GM18870 (cell line): ENCODE data around the gene WDR33.

Experiments
- ATAC-seq: cut with Tn5 transposase; IDR thresholded peaks from one replicate; pipeline ENCODE4 v1.9.1; 2021; ENCODE audit warnings: moderate library complexity; ENCODE audit not compliant: unreplicated experiment

WDR33 gene

GRCh38 chr2:127721978-127722355, 89.0 kb downstream of the WDR33 start:
- ATAC-seq = no peak

GRCh38 chr2:127721311-127721977, 89.5 kb downstream of the WDR33 start:
- no peak for ATAC-seq

- ATAC-seq = no peak
Measured at GRCh38 chr2:127719301-127720218, 91.4 kb downstream of the WDR33 start.

- no peak for ATAC-seq
Measured at GRCh38 chr2:127718271-127718670, 92.7 kb downstream of the WDR33 start.

GRCh38 chr2:127715778-127716449, 95.1 kb downstream of the WDR33 start:
- no peak for ATAC-seq

GRCh38 chr2:127713562-127713961, 97.4 kb downstream of the WDR33 start:
- no peak for ATAC-seq

- ATAC-seq = no peak
Measured at GRCh38 chr2:127712999-127713398, 98.0 kb downstream of the WDR33 start.

GRCh38 chr2:127709336-127709735, 101.6 kb downstream of the WDR33 start:
- no peak for ATAC-seq

GRCh38 chr2:127707890-127708648, 102.9 kb downstream of the WDR33 start:
- ATAC-seq = no peak

- ATAC-seq = no peak
Measured at GRCh38 chr2:127706215-127706990, 104.6 kb downstream of the WDR33 start.

- no peak for ATAC-seq
Measured at GRCh38 chr2:127705391-127706065, 105.4 kb downstream of the WDR33 start.

- no peak for ATAC-seq
Measured at GRCh38 chr2:127704641-127705390, 106.2 kb downstream of the WDR33 start.

- no peak for ATAC-seq
Measured at GRCh38 chr2:127703282-127703681, 107.7 kb downstream of the WDR33 start.

GRCh38 chr2:127702395-127703009, 108.5 kb downstream of the WDR33 start:
- no peak for ATAC-seq

GRCh38 chr2:127701651-127702394, 109.1 kb downstream of the WDR33 start:
- peak; percentile 31 for ATAC-seq

- peak; percentile 59 for ATAC-seq
Measured at GRCh38 chr2:127701193-127701650, 109.7 kb downstream of the WDR33 start, which contains the start of gene SFT2D3. Gene SFT2D3 (plus strand): TSS chr2:127701497. CDS start chr2:127701529, 32 bp downstream.

GRCh38 chr2:127700527-127701192, 110.3 kb downstream of the WDR33 start:
- peak; percentile 66 for ATAC-seq
